Gastroesophageal sphincter (tissue), 3 donors: Measurements from ENCODE around the gene HESX1.

Source experiments
- CTCF ChIP-seq, 4 experiments: fragments of 200-600 bp in 2 of 4; fragments of 450-650 bp in 2 of 4; sonication (generic) in 1 of 4; IDR thresholded peaks; one replicate each; pipeline ENCODE4 v1.5.1; 2017 to 2019; ENCODE audit warnings: antibody characterized with exemption in 4 of 4, mild to moderate bottlenecking in 2 of 4, moderate library complexity in 2 of 4
- POLR2A ChIP-seq, 2 donors: fragments of 450-650 bp; IDR thresholded peaks; one replicate each; pipeline ENCODE4 v1.6.1; 2017; ENCODE audit warnings: antibody characterized with exemption in 2 of 2, mild to moderate bottlenecking in 2 of 2, moderate library complexity in 1 of 2
- POLR2AphosphoS5 ChIP-seq: sonication (generic); formaldehyde crosslinking; IDR thresholded peaks from one replicate; pipeline ENCODE4 v1.6.1; 2017; ENCODE audit warnings: antibody characterized with exemption

- TF ChIP-seq POLR2A (IDR thresholded peaks at IDR 0.05) (no peak), CTCF (IDR thresholded peaks at IDR 0.05) (no peak), POLR2AphosphoS5 (no peak)
Measured at GRCh38 chr3:57224856-57225255, 25.1 kb upstream of the HESX1 start.
